GM12874 (cell line): ENCODE measurements around the gene MBTPS1.

Experiments
- TF ChIP-seq, protein P1 (sequence below): IDR thresholded peaks from 2 replicates; pipeline ENCODE4 v1.5.1; 2011; ENCODE audit warnings: low read depth, mild to moderate bottlenecking, control low read depth, low read length, moderate library complexity; ENCODE audit not compliant: insufficient read depth

The MBTPS1 gene

DNA sequence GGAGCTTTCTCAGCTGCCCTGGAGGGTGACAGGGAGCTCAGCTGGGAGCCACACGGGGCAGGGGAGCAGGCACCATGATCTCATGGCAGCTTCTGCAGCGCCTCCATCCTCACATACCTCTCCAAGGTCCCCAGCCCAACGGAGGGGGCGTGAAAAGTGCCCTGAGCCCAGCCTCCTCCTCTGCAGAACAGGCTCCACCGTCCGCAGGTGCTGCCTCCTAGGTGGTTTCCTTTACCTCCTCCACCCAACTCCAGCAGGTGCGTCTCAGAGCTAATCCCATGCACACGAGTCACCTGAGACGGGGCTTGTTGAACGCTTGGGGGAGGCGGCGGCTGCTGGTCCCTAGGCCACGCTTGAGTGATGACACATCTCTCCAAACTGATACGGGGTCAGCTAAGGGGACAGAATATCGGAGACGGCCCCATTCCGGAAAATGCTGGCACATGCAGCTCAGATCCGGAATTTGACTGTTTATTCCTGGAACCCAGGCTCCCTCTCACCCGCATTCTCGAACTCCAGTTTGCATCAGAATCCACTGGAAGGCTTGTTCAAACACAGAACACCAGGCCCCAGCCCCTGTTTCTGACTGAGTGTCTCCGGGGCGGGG, 73.8 kb downstream of the MBTPS1 start:
- TF ChIP-seq, protein P1, sequence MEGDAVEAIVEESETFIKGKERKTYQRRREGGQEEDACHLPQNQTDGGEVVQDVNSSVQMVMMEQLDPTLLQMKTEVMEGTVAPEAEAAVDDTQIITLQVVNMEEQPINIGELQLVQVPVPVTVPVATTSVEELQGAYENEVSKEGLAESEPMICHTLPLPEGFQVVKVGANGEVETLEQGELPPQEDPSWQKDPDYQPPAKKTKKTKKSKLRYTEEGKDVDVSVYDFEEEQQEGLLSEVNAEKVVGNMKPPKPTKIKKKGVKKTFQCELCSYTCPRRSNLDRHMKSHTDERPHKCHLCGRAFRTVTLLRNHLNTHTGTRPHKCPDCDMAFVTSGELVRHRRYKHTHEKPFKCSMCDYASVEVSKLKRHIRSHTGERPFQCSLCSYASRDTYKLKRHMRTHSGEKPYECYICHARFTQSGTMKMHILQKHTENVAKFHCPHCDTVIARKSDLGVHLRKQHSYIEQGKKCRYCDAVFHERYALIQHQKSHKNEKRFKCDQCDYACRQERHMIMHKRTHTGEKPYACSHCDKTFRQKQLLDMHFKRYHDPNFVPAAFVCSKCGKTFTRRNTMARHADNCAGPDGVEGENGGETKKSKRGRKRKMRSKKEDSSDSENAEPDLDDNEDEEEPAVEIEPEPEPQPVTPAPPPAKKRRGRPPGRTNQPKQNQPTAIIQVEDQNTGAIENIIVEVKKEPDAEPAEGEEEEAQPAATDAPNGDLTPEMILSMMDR, result no peak

DNA sequence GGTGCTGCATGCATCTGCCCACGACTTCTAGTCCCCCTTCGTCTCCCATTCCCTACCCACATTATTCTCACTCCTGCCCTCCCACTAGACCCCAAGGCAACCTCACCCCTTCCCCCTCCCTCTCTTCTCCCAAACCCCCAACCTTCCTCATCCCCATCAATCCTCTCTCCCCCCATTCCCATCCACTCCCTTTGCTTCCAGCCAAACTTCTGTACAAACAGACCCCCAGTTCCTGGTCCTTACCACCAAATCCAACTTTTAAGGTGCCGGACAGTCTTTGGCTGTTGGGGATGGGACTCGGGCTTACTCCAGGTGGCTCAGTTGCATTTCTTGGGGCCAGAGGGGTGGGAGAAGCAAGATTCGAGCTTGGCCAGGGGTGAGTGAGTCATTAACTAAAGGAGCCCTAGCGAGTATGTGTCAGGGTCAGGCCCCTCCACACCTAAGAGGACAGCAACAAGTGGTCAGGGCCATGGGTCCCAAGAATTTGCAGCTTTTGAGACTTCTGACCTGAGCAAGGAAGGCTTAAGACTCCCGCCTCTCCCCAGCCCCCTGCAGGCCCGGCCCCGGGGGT, 74.3 kb downstream of the MBTPS1 start, which contains the start of gene SLC38A8:
TSS of gene SLC38A8 (minus strand) at position 488 of the 571 bp plus-strand sequence. CDS start 638 bp downstream, outside the sequence.
- TF ChIP-seq, protein P1, result no peak

DNA sequence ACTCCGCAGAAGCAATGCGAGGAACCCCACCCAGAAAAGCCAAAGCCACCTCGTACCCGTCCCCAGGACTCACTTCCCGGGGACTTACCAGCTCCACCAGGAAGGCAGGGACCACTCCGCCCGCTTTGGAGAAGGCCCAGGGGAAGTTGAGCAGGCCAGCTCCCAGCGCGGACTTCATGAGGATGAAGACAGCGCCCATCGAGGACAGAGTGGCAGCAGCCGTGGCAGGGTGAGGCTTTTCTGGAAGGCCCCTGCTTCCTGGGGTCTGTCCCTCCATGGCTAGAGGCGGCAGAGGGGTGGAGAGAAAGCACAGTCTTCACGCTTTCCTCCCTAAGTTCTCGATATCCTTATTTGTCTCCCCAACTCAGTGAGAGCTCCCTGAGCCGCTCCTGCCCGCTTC, 74.9 kb downstream of the MBTPS1 start:
- TF ChIP-seq, protein P1, result no peak

DNA sequence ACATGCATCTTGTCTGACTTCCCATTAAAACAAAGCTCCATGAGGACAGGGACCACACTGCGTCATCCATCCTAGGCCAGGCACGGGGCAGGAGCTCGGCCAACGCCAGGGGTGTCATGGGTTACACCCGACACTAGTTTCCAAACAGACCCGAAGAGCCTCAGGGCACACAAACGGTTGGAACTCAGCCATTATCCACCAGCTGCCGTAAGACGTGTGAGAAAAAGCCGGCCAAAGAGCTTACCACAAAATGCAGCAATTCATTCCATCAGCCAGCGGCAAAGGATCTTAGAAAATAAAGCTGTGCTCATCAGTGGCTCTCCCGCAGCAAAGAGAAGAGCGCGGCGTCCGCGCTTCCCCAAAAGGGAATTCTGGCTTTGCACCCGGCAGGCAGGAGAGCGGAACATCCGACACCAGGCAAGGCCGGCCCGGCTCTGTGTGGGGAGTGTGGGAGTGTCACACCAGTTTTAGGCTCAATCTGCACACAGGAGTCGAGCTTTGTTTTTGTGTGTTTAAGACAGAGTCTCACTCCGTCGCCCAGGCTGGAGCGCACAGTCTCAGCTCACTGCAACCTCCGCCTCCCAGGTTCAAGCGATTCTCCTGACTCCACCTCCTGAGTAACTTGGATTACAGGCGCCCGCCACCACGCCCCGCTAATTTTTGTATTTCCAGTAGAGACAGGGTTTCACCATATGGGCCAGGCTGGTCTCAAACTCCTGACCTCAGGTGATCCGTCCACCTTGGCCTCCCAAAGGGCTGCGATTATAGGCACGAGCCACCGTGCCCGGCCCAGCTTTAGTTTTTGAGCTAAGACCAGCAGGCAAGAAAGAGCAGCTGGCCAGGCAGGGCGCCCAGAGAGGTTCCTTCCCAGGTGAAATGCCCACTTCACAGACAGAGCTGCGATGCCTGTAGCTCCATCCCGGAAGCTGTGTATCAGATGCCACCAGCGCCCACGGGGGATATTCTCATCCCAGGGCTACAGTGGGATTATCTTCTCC, 75.6 kb downstream of the MBTPS1 start:
- TF ChIP-seq, protein P1, result no peak

DNA sequence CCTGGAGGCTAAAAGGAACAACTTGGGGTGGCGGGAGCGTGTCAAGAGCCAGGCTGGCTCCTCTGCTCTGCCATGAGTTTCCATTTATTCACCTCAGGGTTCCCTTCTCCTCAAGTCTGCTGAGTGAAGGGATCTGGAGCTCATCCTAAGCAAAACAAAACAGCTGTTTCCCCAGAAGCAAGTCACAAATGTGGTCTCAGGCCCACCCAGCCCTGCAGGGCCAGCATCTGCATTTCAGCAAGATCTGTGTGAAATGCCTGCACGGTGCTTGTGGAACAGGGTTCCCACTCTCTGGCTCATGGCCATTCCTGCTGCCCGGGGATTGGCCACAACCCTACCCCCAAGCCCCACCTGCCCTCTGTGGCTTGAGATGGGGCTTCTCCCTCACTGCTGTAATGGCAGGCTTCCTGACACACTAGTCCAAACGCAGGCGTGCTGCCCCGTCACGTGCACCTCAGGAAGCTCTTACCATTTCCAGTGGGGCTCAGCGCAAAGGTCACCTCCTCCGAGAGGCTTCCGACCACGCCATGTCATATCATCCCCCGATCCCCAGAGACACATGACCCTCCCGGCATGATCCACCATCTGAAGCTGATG, 76.4 kb downstream of the MBTPS1 start:
- TF ChIP-seq, protein P1, result no peak

DNA sequence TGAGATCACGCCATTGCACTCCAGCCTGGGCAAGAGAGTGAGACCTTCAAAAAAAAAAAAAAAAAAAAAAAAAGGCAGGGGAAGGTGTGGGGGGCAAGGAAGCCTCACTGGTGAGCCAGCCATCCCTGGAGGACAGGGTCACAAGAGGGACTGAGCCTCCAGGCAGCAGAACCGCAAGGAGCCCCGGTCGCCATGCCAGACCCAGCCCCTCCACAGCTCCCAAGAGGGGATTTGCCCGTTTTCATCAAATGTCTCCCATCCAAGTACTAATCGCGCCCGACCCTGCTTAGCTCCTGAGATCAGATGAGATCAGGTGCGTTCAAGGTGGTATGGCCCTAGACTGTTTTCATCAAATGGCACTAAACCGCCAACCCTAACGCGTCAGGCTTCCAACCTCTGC, 77.0 kb downstream of the MBTPS1 start:
- TF ChIP-seq, protein P1, result no peak

DNA sequence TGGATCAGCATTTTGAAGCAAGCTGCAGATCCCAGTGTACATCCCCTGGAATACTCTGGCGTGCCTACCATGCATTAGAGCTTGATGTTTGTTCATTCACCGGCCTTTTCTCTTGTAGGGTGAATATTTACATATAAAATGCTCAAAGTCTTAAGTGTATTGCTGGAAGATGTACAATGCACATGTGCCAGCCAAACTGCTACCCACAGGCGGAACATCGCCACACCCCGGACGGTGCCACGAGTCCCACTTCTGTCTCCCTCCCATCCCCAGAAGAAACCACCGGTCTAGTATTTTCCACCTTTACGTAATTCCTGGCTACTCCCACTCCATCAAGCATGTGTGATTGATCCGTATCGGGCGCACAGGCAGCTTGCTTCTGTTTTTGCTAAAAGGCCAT, 78.3 kb downstream of the MBTPS1 start:
- TF ChIP-seq, protein P1, result no peak
